Kidney tubule cell (primary cell): ENCODE measurements around the gene ACSF2.

Source experiments
- DNase-seq: peaks from one replicate; pipeline ENCODE4 v3.0.0-alpha.2; 2018; ENCODE audit warnings: low spot score

Gene ACSF2

GRCh38 chr17:50440172-50440837 is 14.3 kb downstream of the ACSF2 start:
- no peak for DNase-seq

DNA sequence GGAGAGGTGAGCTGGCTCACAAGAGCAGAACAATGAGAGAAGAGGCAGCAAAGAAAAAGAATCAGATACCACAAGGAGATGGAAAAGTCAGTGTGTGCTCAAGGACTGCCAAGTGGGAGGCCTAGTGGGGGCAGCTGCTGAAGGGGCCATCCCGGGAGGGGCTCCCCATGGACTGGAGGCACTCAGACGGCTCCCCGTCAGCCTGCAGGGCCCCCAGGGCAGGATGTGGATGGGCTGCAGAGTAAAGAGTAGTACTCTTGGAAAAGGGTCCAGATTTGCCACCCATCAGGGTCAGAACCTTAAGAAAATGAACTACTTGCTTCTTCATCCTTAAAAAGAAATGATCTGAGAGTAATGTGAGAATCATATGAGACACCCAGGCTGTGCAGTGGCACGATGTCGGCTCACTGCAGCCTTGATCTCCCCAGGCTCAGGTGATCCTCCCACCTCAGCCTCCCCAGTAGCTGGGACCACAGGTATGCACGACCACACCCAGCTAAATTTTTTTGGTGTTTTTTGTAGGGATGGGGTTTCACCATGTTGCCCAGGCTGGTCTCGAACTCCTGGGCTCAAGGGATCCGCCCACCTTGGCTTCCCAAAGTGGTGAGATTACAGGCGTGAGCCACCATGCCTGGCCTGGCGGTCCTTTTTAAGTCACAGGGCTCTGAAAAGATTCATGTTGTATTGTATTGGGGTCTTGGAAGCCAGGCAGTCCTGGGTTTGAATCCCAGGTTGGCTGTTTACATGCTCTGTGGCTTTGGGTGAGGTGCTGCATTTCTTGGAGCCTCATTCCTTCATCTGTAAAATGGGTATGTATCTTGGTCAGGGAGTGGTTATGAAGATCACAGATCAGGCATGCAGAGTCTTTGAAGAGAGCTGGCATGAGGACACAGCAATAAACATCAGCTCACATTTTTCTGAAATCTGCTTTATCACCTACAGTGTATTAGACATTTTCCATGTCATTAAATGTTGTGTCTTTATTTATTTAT is 15.1 kb downstream of the ACSF2 start:
- no peak for DNase-seq

DNA sequence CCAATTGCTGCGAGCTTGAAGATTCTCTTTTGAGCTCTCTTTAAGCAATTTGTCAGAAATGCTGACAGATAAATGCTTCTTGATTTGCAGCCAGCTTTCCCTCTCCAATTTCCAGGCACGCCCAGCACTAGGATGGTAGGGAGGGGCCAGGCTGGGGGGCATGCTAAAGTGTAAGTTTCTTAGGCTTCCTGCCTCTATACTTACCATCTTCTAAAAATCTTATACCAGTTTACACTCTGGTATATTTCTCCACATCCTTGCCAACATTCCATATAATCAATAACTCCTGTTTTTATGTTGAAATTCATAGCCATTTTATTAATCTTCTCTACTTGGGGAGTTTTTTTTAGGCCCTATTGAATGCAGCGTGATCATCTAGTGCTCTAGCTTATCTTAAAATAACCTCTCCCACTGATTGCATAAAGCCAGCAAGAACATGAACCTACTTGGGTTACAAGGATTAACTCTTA is 17.5 kb downstream of the ACSF2 start:
- no peak for DNase-seq

GRCh38 chr17:50444841-50445715 is 19.1 kb downstream of the ACSF2 start:
- DNase-seq = no peak

- DNase-seq = no peak
Observed at GRCh38 chr17:50445730-50446325, 19.8 kb downstream of the ACSF2 start.

GRCh38 chr17:50447870-50448595 is 22.0 kb downstream of the ACSF2 start:
- DNase-seq = no peak

GRCh38 chr17:50448643-50449042 is 22.6 kb downstream of the ACSF2 start:
- no peak for DNase-seq

DNA sequence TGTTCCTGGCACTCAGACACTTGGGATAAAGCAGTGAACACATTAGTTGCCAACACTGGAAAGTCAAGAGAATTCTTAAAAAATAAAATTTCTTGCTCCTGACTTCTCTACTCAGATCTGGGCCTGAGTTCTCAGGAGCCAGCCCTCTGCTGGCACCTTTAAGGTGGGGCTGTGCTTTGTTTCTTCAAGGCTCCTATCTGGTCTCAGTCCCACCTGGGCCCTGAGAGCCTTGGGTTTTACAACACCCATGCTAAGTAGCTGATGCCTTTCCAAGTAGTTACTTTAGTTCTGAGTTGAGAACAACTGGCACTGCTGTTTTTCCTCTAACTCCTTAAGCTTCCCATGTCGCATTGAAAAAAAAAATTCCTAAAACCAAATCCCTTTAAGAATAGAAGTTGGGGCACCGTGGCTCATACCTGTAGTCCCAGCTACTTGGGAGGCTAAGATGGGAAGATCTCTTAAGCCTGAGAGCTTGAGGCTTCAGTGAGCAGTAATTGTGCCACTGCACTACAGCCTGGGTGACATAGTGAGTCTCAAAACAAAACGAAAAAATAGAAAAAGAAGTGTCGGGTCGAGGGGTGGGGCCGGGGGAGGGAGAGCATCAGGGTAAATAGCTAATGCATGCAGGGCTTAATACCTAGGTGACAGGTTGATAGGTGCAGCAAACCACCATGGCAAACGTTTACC is 26.1 kb downstream of the ACSF2 start:
- DNase-seq = no peak

DNA sequence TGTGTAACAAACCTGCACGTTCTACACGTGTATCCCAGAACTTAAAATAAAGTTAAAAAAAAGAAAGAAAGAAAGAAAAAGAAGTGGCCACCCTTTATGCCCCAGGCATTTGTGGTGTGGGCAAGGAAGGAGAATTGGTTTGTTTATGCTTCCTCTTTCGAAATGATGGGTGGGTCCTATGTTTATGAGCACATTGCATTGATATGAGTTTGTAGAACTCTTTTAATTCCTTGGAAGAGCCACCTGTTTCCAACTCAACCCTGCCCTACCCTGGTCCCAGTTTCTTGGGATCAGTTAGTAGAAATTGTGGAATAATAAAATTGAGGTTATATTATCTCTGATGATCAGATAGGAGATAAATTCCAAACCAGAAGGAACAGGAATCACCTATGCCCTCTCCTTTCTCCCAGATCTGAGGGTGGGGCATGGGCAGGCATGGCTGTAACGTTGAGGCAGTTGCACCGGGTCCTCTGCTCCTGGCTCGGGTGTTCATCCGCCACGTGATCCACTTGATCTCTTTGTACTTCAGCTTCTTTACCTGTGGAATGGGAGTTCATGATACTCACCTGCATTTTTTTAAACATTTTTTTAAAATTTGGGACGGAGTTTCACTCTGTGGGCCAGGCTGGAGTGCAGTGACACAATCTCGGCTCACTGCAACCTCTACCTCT is 26.7 kb downstream of the ACSF2 start:
- no peak for DNase-seq

- DNase-seq = no peak
Observed at GRCh38 chr17:50453901-50454300, 27.9 kb downstream of the ACSF2 start.

- DNase-seq = no peak
Observed at GRCh38 chr17:50457621-50458020, 31.6 kb downstream of the ACSF2 start.

DNA sequence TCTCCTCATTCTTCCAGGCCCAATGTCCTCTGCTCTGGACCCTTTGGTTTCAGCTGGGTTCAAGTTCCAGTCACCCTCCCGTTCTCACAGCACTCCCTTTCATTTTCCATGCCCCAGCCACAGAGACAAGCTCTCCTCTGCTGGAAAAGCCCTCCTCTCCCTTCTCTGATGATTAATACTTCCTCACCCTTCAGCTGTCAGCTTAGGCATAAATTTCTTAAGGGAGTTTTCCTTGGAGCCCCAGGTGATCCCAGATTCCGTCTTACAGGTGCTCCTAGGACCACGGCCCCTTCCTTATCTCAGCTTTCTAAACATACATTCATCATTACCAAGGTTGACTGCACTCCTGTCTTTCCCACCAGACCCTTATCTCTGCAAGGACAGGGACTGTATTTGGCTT is 32.3 kb downstream of the ACSF2 start:
- DNase-seq = peak; percentile 39

DNA sequence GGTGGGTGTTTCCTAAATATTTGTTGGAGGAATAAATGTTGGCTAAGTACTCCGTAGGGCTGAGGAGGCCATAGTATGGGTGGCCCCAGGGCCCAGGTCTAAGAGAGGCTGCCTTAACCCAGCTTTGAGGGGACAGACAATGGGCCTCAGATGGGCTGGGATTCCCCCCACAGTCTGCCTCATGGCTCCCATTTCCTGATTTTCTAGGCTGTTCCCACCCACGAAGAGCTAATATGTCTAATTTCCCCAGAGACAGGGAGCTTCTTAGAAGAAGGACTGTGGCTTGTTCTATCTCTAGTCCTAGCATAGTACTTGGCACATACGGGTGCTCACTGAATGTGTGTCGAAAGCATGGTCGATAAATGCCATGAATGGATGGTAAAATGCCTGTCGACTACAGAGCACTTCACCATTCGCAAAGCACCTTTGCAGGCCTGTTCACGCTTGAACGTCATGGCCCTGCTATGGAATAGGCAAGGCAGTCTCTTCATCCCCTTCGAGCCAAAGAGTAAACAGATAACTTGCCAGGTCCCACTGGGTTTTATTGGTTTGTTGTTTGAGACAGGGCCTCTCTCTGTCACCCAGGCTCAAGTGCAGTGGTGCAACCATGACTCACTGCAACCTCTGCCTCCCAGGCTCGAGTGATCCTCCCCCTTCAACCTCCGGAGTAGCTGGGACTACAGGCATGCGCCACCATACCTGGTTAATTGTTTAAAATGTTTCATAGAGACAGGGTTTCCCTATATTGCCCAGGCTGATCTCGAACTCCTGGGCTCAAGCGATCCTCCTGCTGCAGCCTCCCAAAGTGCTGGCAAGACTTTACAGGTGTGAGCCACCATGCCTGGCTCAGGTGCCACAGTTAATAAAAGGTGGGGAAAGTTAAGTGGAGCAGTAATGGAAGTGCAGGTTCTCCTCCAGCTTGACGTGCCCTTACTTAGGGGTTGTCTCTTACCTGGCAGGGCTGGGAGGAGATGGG is 33.0 kb downstream of the ACSF2 start:
- DNase-seq = peak; percentile 48

GRCh38 chr17:50459756-50460155 is 33.7 kb downstream of the ACSF2 start:
- DNase-seq = no peak

GRCh38 chr17:50460831-50461526 is 35.0 kb downstream of the ACSF2 start:
- no peak for DNase-seq

- no peak for DNase-seq
Observed at GRCh38 chr17:50461550-50462132, 35.6 kb downstream of the ACSF2 start.

DNA sequence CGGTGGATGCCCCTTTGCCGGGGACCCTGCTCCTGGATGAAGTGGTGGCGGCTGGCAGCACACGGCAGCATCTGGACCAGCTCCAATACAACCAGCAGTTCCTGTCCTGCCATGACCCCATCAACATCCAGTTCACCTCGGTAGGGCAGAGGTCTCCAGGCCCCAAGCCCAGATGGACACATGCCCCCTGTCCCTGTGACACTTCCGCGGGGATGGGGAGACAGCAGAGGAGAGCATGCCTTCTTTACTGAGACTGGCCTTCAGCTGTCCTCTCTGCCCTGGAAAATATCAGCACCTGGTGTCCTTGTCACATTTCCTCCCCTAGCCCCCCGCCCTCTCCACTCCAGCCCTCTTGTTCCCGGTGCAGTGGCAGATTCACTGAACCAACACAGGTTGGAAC is 36.4 kb downstream of the ACSF2 start:
- no peak for DNase-seq

GRCh38 chr17:50464121-50464520 is 38.1 kb downstream of the ACSF2 start:
- no peak for DNase-seq
